HL-60 (cell line): Measurements from ENCODE around the gene LY86.

Source experiments
- POLR2AphosphoS5 ChIP-seq: IDR thresholded peaks from 2 replicates; pipeline ENCODE4 v1.6.1; 2012; ENCODE audit warnings: low read depth
- TF ChIP-seq, protein P1 (sequence below): IDR thresholded peaks from one replicate; pipeline ENCODE4 v1.5.1; 2011; ENCODE audit warnings: low read length, control low read depth, inconsistent platforms; ENCODE audit not compliant: insufficient read depth
- TF ChIP-seq, protein P2 (sequence below): IDR thresholded peaks from 2 replicates; pipeline ENCODE4 v1.6.1; 2012; ENCODE audit warnings: low read depth; ENCODE audit not compliant: insufficient replicate concordance

DNA sequence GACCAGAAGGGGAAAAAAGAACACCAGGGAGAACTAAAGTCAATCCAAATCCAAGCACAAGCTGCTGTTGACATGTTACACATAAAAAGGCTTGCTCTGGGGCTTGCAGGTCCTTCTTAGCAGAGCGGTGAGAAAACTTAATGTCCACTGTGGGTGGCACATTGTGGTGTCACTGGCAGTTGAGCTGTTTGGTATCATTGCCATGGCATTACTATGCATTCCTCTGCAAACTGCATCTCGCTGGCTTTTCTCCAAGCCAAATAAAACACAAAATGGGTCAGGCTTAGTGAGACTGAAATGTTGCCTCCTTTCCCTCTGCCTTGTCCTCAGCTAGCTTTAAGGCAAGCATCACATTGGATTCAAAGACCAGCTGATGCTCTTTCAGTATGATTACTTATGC, 40.9 kb downstream of the LY86 start:
- TF ChIP-seq, protein P1, sequence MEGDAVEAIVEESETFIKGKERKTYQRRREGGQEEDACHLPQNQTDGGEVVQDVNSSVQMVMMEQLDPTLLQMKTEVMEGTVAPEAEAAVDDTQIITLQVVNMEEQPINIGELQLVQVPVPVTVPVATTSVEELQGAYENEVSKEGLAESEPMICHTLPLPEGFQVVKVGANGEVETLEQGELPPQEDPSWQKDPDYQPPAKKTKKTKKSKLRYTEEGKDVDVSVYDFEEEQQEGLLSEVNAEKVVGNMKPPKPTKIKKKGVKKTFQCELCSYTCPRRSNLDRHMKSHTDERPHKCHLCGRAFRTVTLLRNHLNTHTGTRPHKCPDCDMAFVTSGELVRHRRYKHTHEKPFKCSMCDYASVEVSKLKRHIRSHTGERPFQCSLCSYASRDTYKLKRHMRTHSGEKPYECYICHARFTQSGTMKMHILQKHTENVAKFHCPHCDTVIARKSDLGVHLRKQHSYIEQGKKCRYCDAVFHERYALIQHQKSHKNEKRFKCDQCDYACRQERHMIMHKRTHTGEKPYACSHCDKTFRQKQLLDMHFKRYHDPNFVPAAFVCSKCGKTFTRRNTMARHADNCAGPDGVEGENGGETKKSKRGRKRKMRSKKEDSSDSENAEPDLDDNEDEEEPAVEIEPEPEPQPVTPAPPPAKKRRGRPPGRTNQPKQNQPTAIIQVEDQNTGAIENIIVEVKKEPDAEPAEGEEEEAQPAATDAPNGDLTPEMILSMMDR: no peak
- no peak for TF ChIP-seq POLR2AphosphoS5
- TF ChIP-seq, protein P2, sequence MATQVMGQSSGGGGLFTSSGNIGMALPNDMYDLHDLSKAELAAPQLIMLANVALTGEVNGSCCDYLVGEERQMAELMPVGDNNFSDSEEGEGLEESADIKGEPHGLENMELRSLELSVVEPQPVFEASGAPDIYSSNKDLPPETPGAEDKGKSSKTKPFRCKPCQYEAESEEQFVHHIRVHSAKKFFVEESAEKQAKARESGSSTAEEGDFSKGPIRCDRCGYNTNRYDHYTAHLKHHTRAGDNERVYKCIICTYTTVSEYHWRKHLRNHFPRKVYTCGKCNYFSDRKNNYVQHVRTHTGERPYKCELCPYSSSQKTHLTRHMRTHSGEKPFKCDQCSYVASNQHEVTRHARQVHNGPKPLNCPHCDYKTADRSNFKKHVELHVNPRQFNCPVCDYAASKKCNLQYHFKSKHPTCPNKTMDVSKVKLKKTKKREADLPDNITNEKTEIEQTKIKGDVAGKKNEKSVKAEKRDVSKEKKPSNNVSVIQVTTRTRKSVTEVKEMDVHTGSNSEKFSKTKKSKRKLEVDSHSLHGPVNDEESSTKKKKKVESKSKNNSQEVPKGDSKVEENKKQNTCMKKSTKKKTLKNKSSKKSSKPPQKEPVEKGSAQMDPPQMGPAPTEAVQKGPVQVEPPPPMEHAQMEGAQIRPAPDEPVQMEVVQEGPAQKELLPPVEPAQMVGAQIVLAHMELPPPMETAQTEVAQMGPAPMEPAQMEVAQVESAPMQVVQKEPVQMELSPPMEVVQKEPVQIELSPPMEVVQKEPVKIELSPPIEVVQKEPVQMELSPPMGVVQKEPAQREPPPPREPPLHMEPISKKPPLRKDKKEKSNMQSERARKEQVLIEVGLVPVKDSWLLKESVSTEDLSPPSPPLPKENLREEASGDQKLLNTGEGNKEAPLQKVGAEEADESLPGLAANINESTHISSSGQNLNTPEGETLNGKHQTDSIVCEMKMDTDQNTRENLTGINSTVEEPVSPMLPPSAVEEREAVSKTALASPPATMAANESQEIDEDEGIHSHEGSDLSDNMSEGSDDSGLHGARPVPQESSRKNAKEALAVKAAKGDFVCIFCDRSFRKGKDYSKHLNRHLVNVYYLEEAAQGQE: no peak
